VCaP (cell line): Measurements from ENCODE around the gene CTDSPL.
A peak's percentile ranks its signal among the peaks of the same experiment; 100 is the strongest.

Experiments
- H3K27ac ChIP-seq: fragments of 450-650 bp; 2 replicates; pipeline ENCODE4 v1.5.1; 2017
- CTCF ChIP-seq: fragments of 450-650 bp; conservative IDR thresholded peaks from 2 replicates; pipeline ENCODE4 v1.5.1; 2017; ENCODE audit warnings: mild to moderate bottlenecking, moderate library complexity

Gene CTDSPL

GRCh38 chr3:37995652-37996641 is 134.3 kb downstream of the CTDSPL start:
- TF ChIP-seq CTCF: no peak

GRCh38 chr3:37996785-37997301 is 135.2 kb downstream of the CTDSPL start:
- H3K27ac ChIP-seq: peak overlapping the region; percentile 8; the same call in 1 of the 2 replicates
- peak; percentile 90 for TF ChIP-seq CTCF

More at GRCh38 chr3:37995652-37996641, 134.3 kb downstream of the CTDSPL start:
- 0 out of 2 replicates have a peak overlapping the region, but pooled peaks have one; percentile 9 for H3K27ac ChIP-seq

GRCh38 chr3:37997342-37997741 is 135.7 kb downstream of the CTDSPL start:
- no peak for TF ChIP-seq CTCF
- H3K27ac ChIP-seq: peak overlapping the region; percentile 8; the same call in 1 of the 2 replicates

- TF ChIP-seq CTCF: no peak
- peak overlapping the region; percentile 54; the same call in 1 of the 2 replicates for H3K27ac ChIP-seq
These were observed 136.2 kb downstream of the CTDSPL start for GRCh38 chr3:37997791-37998370.

GRCh38 chr3:37999836-38000235 is 138.2 kb downstream of the CTDSPL start:
- no peak for TF ChIP-seq CTCF
- peak overlapping the region; percentile 69; the same call in 1 of the 2 replicates for H3K27ac ChIP-seq

GRCh38 chr3:38000242-38000916 is 138.7 kb downstream of the CTDSPL start:
- peak overlapping the region; percentile 69; the same call in 1 of the 2 replicates for H3K27ac ChIP-seq

More at GRCh38 chr3:38000242-38000916, 138.7 kb downstream of the CTDSPL start:
- no peak for TF ChIP-seq CTCF
